NB4 (cell line): ENCODE results near the gene LAMTOR4.
"Not testable (repeated sequence)": the region's sequence is repeated elsewhere in the genome, so short reads cannot be mapped to it uniquely, and the experiment has no call there.

Experiments
- DNase-seq: peaks from one replicate; pipeline ENCODE4 v3.0.0; 2010; ENCODE audit warnings: low read depth
- H3K4me3 ChIP-seq: one replicate; pipeline ENCODE4 v1.5.1; 2011; ENCODE audit warnings: mild to moderate bottlenecking, low read depth, low read length, moderate library complexity
- CTCF ChIP-seq: IDR thresholded peaks from one replicate; pipeline ENCODE4 v1.5.1; 2012; ENCODE audit warnings: low read depth, low read length
- MAX ChIP-seq: IDR thresholded peaks from 2 replicates; pipeline ENCODE4 v1.6.1; 2011; ENCODE audit warnings: low read depth, low read length
- MYC ChIP-seq: IDR thresholded peaks from 2 replicates; pipeline ENCODE4 v1.6.1; 2011; ENCODE audit warnings: low read depth, low read length
- POLR2A ChIP-seq: IDR thresholded peaks from 2 replicates; pipeline ENCODE4 v1.6.1; 2011; ENCODE audit warnings: mild to moderate bottlenecking; ENCODE audit not compliant: insufficient read length; ENCODE audit errors: extremely low read depth

Gene LAMTOR4

GRCh38 chr7:100132126-100132525 is 16.6 kb upstream of the LAMTOR4 start:
- TF ChIP-seq POLR2A (no peak), CTCF (no peak), MYC (no peak), MAX (no peak)
- DNase-seq: no peak
- no peak overlapping the region for H3K4me3 ChIP-seq

- H3K4me3 ChIP-seq: no peak overlapping the region
- DNase-seq: peak; percentile 83
Measured at GRCh38 chr7:100132697-100133151, 16.0 kb upstream of the LAMTOR4 start.

GRCh38 chr7:100137851-100138760 is 10.6 kb upstream of the LAMTOR4 start:
- TF ChIP-seq POLR2A: no peak
- no peak for TF ChIP-seq MAX
- no peak for TF ChIP-seq CTCF
- TF ChIP-seq MYC: no peak
- no peak for DNase-seq
- no peak overlapping the region for H3K4me3 ChIP-seq

More at GRCh38 chr7:100132697-100133151, 16.0 kb upstream of the LAMTOR4 start:
- TF ChIP-seq MYC (no peak), MAX (peak; percentile 27; the same call in 1 of the 2 replicates), CTCF (peak; percentile 99)

GRCh38 chr7:100141555-100141949 is 7.2 kb upstream of the LAMTOR4 start:
- peak; percentile 90 for TF ChIP-seq MYC
- TF ChIP-seq MAX: peak; percentile 84; the same call in 1 of the 2 replicates
- no peak for TF ChIP-seq CTCF
- TF ChIP-seq POLR2A: no peak

GRCh38 chr7:100142461-100142860 is 6.3 kb upstream of the LAMTOR4 start:
- H3K4me3 ChIP-seq: no peak overlapping the region
- TF ChIP-seq MYC: no peak
- no peak for DNase-seq

More at GRCh38 chr7:100141555-100141949, 7.2 kb upstream of the LAMTOR4 start:
- no peak overlapping the region for H3K4me3 ChIP-seq
- DNase-seq: peak; percentile 65

GRCh38 chr7:100146350-100146749 is 2.4 kb upstream of the LAMTOR4 start:
- not testable (repeated sequence) for DNase-seq, H3K4me3 ChIP-seq
- TF ChIP-seq MAX: peak; percentile 61; the same call in 1 of the 2 replicates
